Tibial nerve (tissue), 4 donors: ENCODE results near the gene CD79A.

Experiments used
- CTCF ChIP-seq, 5 experiments: fragments of 200-600 bp in 3 of 5; fragments of 450-650 bp in 2 of 5; sonication (generic) in 3 of 5; IDR thresholded peaks; one replicate each; pipeline ENCODE4 v1.5.1; 2016 to 2019; ENCODE audit warnings: antibody characterized with exemption in 5 of 5, mild to moderate bottlenecking in 3 of 5, moderate library complexity in 2 of 5
- EP300 ChIP-seq, 2 donors: sonication (generic); formaldehyde crosslinking; IDR thresholded peaks; one replicate each; pipeline ENCODE4 v1.6.1; 2017; ENCODE audit warnings: antibody characterized with exemption in 2 of 2, mild to moderate bottlenecking in 1 of 2
- POLR2A ChIP-seq, 2 donors: fragments of 450-650 bp; IDR thresholded peaks; one replicate each; pipeline ENCODE4 v1.6.1; 2017; ENCODE audit warnings: antibody characterized with exemption in 2 of 2, mild to moderate bottlenecking in 2 of 2, moderate library complexity in 2 of 2

- TF ChIP-seq CTCF (IDR thresholded peaks at IDR 0.05) (no peak), EP300 (IDR thresholded peaks at IDR 0.05) (no peak), POLR2A (IDR thresholded peaks at IDR 0.05) (no peak)
Observed at GRCh38 chr19:41894350-41894749, 17.3 kb downstream of the CD79A start.
